WERI-Rb-1 (cell line): Measurements from ENCODE around the gene FBXW8.

ENCODE experiments used
- DNase-seq: peaks from one replicate; pipeline ENCODE4 v3.0.0-alpha.2; 2020
- H3K27ac ChIP-seq: fragments of 250-450 bp; sonication (Bioruptor Pico); 2 replicates; pipeline ENCODE4 v1.5.1; 2020; ENCODE audit warnings: mild to moderate bottlenecking, moderate library complexity
- H3K27me3 ChIP-seq: fragments of 250-450 bp; sonication (Bioruptor Pico); 2 replicates; pipeline ENCODE4 v1.5.1; 2021; ENCODE audit warnings: mild to moderate bottlenecking, low read depth, moderate library complexity; ENCODE audit not compliant: insufficient read depth, severe bottlenecking
- H3K36me3 ChIP-seq: fragments of 250-450 bp; sonication (Bioruptor Pico); 2 replicates; pipeline ENCODE4 v1.5.1; 2020; ENCODE audit warnings: mild to moderate bottlenecking, moderate library complexity
- H3K4me3 ChIP-seq: 2 replicates; pipeline ENCODE4 v1.5.1; 2011; ENCODE audit warnings: low read depth, mild to moderate bottlenecking, control low read depth, low read length
- H3K9me3 ChIP-seq: fragments of 250-450 bp; sonication (Bioruptor Pico); 2 replicates; pipeline ENCODE4 v1.5.1; 2021; ENCODE audit warnings: mild to moderate bottlenecking, moderate library complexity; ENCODE audit not compliant: severe bottlenecking
- TF ChIP-seq, protein P1 (sequence below): IDR thresholded peaks from 2 replicates; pipeline ENCODE4 v1.5.1; 2011; ENCODE audit warnings: low read depth, mild to moderate bottlenecking, control low read depth, inconsistent platforms, low read length

FBXW8 gene

DNA sequence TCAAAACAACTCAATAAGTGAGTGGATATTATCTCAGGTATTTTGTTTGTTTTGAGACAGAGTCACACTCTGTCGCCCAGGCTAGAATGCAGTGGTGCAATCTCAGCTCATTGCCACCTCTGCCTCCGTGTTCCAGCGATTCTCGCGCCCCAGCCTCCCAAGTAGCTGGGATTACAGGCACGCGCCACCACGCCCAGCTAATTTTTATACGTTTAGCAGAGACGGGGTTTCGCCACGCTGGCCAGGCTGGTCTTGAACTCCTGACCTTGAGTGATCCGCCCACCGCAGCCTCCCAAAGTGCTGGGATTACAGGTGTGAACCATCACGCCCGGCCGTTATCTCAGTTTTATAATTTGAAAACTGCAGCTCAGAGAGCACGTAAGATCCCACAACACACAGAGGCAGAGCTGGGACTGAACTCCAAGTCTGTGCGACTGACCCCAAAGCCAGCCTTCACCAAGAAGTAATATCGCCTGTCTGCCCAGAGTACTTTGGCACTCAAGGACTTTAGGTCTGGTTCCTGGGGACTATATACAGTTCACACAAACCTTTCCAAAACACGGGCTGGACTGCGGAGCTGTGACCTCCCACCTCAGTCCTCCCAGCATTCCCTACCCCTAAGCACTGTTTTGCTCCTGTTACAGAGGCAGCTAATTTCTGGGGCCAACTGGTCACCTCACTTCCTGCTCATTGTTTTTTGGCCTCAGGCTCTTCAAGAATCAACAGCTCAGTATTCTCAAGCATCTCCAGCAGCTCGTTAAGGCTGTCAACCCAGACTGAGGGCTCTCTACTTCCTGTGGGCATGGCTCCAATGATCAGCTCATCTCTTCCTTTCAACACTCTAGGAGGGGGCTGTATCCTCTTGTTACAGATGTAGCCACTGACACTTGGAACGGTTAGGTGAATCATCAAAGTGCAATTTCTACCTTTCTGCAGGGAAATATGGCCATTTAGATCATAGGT lies 165.9 kb downstream of the FBXW8 start:
- Histone ChIP-seq H3K27ac (no peak overlapping the region), H3K36me3 (no peaks in the 10 kb centered on the region; the same call in 1 of the 2 replicates), H3K27me3 (no peaks in the 10 kb centered on the region), H3K9me3 (no peaks in the 10 kb centered on the region), H3K4me3 (no peak overlapping the region)
- no peak for DNase-seq
- TF ChIP-seq, protein P1, sequence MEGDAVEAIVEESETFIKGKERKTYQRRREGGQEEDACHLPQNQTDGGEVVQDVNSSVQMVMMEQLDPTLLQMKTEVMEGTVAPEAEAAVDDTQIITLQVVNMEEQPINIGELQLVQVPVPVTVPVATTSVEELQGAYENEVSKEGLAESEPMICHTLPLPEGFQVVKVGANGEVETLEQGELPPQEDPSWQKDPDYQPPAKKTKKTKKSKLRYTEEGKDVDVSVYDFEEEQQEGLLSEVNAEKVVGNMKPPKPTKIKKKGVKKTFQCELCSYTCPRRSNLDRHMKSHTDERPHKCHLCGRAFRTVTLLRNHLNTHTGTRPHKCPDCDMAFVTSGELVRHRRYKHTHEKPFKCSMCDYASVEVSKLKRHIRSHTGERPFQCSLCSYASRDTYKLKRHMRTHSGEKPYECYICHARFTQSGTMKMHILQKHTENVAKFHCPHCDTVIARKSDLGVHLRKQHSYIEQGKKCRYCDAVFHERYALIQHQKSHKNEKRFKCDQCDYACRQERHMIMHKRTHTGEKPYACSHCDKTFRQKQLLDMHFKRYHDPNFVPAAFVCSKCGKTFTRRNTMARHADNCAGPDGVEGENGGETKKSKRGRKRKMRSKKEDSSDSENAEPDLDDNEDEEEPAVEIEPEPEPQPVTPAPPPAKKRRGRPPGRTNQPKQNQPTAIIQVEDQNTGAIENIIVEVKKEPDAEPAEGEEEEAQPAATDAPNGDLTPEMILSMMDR, result no peak

DNA sequence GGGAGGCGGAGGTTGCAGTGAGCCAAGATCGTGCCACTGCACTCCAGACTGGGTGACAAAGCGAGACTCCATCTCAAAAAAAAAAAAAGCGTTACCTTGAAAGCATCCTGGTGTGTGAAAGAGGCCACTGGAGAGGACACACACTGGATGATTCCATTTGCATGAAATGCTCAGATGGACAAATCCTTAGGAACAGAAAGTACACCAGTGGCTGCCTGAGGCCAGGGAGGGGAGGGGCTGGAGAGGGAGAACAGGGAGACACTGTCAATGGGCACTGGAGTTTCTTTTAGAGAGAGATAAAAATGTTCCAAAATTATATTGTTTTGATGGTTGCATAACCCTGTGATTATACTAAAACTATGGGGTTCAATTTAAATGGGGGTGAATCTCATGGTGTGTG lies 168.7 kb downstream of the FBXW8 start:
- TF ChIP-seq, protein P1, result no peak
- DNase-seq, result no peak
- H3K4me3 ChIP-seq, result no peak overlapping the region

DNA sequence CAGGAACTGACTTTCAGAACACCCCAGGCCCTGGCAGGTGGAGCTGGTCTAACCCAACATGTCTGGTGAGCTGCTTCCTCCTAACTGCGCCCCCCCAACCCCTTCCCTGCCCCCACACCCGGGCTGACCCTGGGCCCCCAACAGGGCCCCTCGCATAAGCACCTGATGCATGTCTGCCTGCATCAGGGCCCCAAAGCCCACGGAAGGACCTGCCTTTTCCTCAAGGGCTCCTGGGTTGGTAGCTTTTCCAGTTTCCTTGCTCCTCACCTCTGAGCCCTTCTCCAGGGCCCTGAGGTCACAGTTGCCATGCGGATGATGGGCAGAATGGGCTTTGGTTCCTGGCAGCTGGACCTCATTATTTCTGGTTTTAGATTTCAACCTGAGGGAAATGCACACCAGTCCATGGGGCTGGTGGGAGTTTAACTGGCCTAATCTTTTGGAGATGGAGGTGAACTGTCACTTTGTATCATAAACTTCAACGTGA lies 170.0 kb downstream of the FBXW8 start:
- no peak overlapping the region; the same call in 1 of the 2 replicates for H3K27ac ChIP-seq
- H3K9me3 ChIP-seq, result no peaks in the 10 kb centered on the region
- H3K27me3 ChIP-seq, result no peaks in the 10 kb centered on the region
- TF ChIP-seq, protein P1, result no peak
- H3K4me3 ChIP-seq, result no peak overlapping the region
- H3K36me3 ChIP-seq, result no peaks in the 10 kb centered on the region
- peak; percentile 34 for DNase-seq

More for the DNA sequence above, 168.7 kb downstream of the FBXW8 start:
- no peaks in the 10 kb centered on the region for H3K36me3 ChIP-seq
- no peaks in the 10 kb centered on the region for H3K27me3 ChIP-seq
- no peak overlapping the region for H3K27ac ChIP-seq
- H3K9me3 ChIP-seq, result no peaks in the 10 kb centered on the region
